ENCODE measurements around the gene LMBR1L.

Gene LMBR1L

DNA sequence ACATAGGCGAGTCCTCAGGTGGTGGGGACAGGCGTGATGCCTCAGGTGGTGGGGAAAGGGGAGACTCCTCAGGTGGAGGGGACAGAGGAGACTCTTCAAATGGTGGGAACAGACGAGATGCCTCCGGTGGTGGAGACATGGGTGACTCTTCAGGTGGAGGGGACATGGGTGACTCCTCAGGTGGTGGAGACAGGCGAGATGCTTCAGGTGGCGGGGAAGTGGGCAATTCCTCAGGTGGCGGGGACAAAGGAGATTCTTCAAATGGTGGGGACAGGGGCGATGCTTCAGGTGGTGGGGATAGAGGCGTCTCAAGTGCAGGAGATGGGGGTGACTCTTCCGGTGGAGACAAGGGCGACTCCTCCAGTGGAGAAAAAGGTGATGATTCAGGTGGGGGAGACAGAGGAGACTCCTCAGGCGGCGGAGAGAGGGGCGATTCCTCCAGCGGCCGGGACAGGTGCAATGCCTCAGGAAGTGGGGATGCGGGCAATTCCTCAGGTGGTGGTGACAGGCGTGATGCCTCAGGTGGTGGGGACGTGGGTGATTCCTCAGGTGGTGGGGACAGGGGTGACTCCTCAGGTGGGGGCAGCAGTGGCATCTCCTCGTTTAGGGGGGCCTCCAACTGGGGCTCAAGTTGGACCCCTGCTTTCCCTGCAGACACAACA, 58.7 kb downstream of the LMBR1L start:
- ATAC-seq: no peak

DNA sequence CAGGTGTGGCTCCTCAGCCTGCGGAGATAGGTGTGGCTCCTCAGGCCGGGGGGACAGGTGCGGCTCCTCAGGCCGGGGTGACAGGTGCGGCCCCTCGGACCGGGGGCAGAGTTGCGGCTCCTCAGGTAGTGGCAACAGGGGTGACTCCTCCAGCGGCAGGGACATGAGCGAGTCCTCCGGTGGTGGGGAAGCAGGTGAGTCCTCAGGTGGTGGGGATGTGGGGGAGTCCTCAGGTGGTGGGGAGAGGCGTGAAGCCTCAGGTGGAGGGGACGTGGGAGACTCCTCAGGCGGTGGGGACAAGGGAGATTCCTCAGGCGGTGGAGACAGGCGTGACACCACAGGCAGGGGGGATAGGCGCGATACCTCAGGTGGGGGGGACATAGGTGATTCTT, 59.3 kb downstream of the LMBR1L start:
- ATAC-seq: no peak

DNA sequence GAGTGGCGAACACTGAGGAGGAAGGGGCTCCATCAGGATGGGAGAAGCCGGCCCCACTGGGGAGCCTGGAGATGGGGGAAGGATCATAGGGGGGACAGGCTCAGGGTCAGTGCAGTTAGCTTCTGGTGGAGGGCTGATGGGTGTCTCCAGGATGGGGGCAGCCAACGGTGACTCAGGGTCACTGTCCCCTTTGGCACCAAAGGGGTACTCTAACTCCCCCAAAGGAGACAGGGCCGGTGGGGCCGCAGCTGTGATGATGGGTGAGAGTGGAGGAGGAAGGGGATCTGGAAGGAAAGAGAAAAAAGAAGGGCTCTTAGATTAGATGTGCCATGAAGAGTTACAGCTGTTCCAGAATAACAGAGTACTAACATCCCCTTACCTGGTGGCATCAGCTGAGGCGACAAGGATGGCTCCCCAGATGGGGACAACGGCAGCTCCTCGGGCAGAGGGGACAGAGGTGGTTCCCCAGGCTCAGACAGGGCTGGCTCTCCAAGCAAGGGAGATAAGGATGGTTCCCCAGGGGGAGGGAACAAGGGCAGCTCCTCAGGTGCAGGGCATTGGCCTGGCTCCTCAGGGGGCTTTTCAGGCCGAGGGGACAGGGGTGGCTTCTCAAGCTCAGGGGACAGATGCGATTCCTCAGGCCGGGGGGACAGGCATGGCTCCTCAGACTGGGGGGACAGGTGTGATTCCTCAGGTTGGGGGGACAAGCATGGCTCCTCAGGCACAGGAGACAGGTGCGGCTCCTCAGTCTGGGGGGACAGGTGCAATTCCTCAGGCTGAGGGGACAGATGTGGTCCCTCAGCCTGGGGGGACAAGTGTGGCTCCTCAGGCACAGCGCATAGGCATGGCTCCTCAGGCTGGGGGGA, 59.9 kb downstream of the LMBR1L start:
- no peak for ATAC-seq

DNA sequence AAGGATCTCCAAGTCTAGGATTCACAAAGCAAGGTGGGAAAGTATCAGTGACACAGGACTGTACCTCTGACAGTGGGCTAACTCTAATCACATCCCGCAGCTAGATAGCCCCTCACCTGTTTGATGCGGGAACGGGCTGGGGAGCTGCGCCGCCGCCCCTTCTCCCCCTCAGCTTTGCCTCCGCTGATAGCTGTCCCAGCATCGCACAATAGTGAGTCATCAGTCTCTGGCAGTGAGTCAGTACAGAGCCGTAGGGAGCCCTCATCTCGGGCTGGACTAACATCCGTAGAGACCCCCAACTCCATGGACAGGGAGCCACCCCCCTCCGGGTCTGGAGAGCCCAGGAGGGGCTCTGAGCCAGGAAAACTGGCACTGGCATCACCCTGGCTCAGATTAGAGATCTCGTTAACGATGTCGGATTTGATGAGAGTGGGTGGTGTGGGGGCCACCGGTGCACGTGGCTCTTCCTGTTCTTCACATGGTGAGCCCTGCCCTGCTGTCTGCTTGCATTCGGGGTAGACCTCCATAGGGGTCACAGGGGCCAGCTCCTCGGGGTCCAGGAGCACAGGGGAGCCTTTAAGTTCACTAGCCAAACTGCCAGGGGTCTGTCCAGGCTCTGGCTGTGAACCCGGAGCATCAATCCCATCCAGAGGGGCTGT, 61.0 kb downstream of the LMBR1L start:
- no peak for ATAC-seq

DNA sequence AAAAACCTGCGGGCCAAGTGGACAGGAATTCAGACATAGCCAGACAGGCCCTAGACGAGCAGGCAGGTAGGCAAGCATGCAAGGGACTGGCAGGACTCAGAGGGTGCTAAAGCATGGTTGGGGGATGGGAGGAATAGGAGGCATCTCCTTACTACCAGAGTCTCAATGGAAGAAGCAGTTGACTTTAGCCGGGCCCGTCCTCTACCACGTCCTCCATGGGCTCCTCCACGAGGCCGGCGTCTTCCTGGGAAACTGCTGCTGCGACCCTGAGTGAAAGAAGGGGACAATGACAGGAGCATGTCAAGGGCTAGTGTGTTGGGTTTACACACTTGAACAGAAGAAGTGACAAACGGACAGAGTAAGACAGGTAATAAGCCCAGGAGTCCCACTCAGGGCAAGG, 61.7 kb downstream of the LMBR1L start:
- no peak for ATAC-seq

Data from activated CD4-positive, CD25-positive, alpha-beta regulatory T cell treated with anti-CD3 and anti-CD28 coated beads, Interleukin-2, amount 50 U/mL, for 24 hours (primary cell).